Measurements from ENCODE around the gene AMIGO2. TPM values are rescaled to one million over a fixed set of nuclear protein-coding genes. Genes with fewer than 3 reads are reported as not detected.

AMIGO2 gene
- total RNA-seq, 1 experiment from 2014 or later: 0.96 TPM

Other genes starting within 250 kb of the AMIGO2 start
- 0.86 TPM for gene PCED1B, start 338 bp downstream of the AMIGO2 start, total RNA-seq (2021; ENCODE audit: unreplicated experiment)